Activated T-cell treated with anti-CD3 and anti-CD28 coated beads, Interleukin-2, amount 50 U/mL, for 72 hours (primary cell): ENCODE data around the gene CREBZF. TPM values are rescaled to one million over a fixed set of nuclear protein-coding genes. Genes with fewer than 3 reads are reported as not detected.

Experiments used
- ATAC-seq, 2 donors: fragments of 150-1000 bp; cut with Tn5 transposase; replicated peaks in 1 of 2; 2 replicates each; pipeline ENCODE4 v1.10.0; 2021; ENCODE audit warnings: moderate library complexity in 2 of 2, mild to moderate bottlenecking in 1 of 2
- DNase-seq, 2 donors: peaks; one replicate each; pipeline ENCODE4 v3.0.0; 2021 to 2022; ENCODE audit warnings: mixed read lengths in 1 of 2
- H3K27ac Mint-ChIP-seq: one replicate; pipeline ENCODE4 v1.8.0; 2022; ENCODE audit warnings: mild to moderate bottlenecking, moderate library complexity, mixed read lengths
- H3K27me3 Mint-ChIP-seq: one replicate; pipeline ENCODE4 v1.8.0; 2022; ENCODE audit warnings: low read depth, mixed read lengths
- H3K36me3 Mint-ChIP-seq, 2 donors: one replicate each; pipeline ENCODE4 v1.8.0; 2022; ENCODE audit warnings: mixed read lengths in 2 of 2, mild to moderate bottlenecking in 1 of 2; ENCODE audit not compliant: insufficient read depth in 2 of 2
- H3K4me1 Mint-ChIP-seq: one replicate; pipeline ENCODE4 v1.8.0; 2022; ENCODE audit warnings: low read depth, mixed read lengths
- H3K4me3 Mint-ChIP-seq, 2 donors: one replicate each; pipeline ENCODE4 v1.8.0; 2022; ENCODE audit warnings: mild to moderate bottlenecking in 2 of 2, mixed read lengths in 2 of 2, moderate library complexity in 2 of 2
- H3K9me3 Mint-ChIP-seq, 2 donors: one replicate each; pipeline ENCODE4 v1.8.0; 2022; ENCODE audit warnings: mixed read lengths in 2 of 2
- total RNA-seq, 2 donors: library from RNA; stranded (reverse); gene quantifications; one replicate each; pipeline ENCODE4 v1.2.3, GENCODE V29; 2022

CREBZF gene
- 10 to 100 TPM; 52.9 to 56.0 TPM for total RNA-seq

GRCh38 chr11:85664615-85665481 is at the start of gene CREBZF:
TSS of gene CREBZF (minus strand) at chr11:85665129. CDS start at chr11:85664875, 254 bp downstream.
- H3K4me3 Mint-ChIP-seq, result peak within 1 kb of the TSS; percentile 99
- no peaks in the 10 kb centered on the region for H3K27me3 Mint-ChIP-seq
- H3K9me3 Mint-ChIP-seq, result no peaks in the 10 kb centered on the region
- H3K4me1 Mint-ChIP-seq, result peaks cover 35% of the 10 kb centered on the region
- H3K36me3 Mint-ChIP-seq, result peaks cover 20 to 31% of the 10 kb centered on the region in 2 donors
- DNase-seq (peak; percentile 96 to 97), ATAC-seq (peak; percentile 86 to 88)
- H3K27ac Mint-ChIP-seq, result peak within 1 kb of the TSS; percentile 89

- H3K36me3 Mint-ChIP-seq, result peaks cover 0 to 1% of the 10 kb centered on the region in 2 donors
- H3K4me1 Mint-ChIP-seq, result peaks cover 23% of the 10 kb centered on the region
- no peak overlapping the region for H3K4me3 Mint-ChIP-seq
- ATAC-seq (no peak), DNase-seq (no peak)
- H3K27me3 Mint-ChIP-seq, result no peaks in the 10 kb centered on the region
- no peaks in the 10 kb centered on the region for H3K9me3 Mint-ChIP-seq
- H3K27ac Mint-ChIP-seq, result no peak overlapping the region
Observed at GRCh38 chr11:85712953-85713352, 48.0 kb upstream of the CREBZF start.

- DNase-seq, result no peak
- Mint-ChIP-seq H3K27ac (peak overlapping the region; percentile 6), H3K4me1 (peaks cover 7% of the 10 kb centered on the region), H3K4me3 (no peak overlapping the region), H3K27me3 (no peaks in the 10 kb centered on the region), H3K36me3 (peaks cover 0 to 1% of the 10 kb centered on the region in 2 donors), H3K9me3 (no peaks in the 10 kb centered on the region)
- no peak for ATAC-seq
Observed at GRCh38 chr11:85710917-85711316, 46.0 kb upstream of the CREBZF start.

GRCh38 chr11:85709941-85710702 is 45.2 kb upstream of the CREBZF start:
- no peak overlapping the region for H3K4me3 Mint-ChIP-seq
- H3K9me3 Mint-ChIP-seq, result no peaks in the 10 kb centered on the region
- peaks cover 4% of the 10 kb centered on the region for H3K4me1 Mint-ChIP-seq
- no peaks in the 10 kb centered on the region for H3K27me3 Mint-ChIP-seq
- ATAC-seq (no peak), DNase-seq (no peak)
- peak overlapping the region; percentile 6 for H3K27ac Mint-ChIP-seq
- peaks cover 0 to 1% of the 10 kb centered on the region in 2 donors for H3K36me3 Mint-ChIP-seq

- no peak for ATAC-seq
Observed at GRCh38 chr11:85705800-85706199, 40.9 kb upstream of the CREBZF start.

GRCh38 chr11:85704967-85705366 is 40.0 kb upstream of the CREBZF start:
- H3K27ac Mint-ChIP-seq, result peak overlapping the region; percentile 63
- peaks cover 0 to 1% of the 10 kb centered on the region in 2 donors for H3K36me3 Mint-ChIP-seq

More at GRCh38 chr11:85705800-85706199, 40.9 kb upstream of the CREBZF start:
- Mint-ChIP-seq H3K36me3 (peaks cover 0 to 1% of the 10 kb centered on the region in 2 donors), H3K4me1 (peaks cover 1% of the 10 kb centered on the region), H3K9me3 (no peaks in the 10 kb centered on the region), H3K27ac (no peak overlapping the region), H3K4me3 (no peak overlapping the region), H3K27me3 (no peaks in the 10 kb centered on the region)
- DNase-seq, result no peak

GRCh38 chr11:85699957-85700741 is 35.2 kb upstream of the CREBZF start:
- Mint-ChIP-seq H3K36me3 (peaks cover 0 to 1% of the 10 kb centered on the region in 2 donors), H3K4me1 (peaks cover 34% of the 10 kb centered on the region), H3K4me3 (peak overlapping the region; percentile 49 to 89), H3K27ac (peak overlapping the region; percentile 97), H3K9me3 (peaks cover 0 to 2% of the 10 kb centered on the region in 2 donors), H3K27me3 (no peaks in the 10 kb centered on the region)
- peak; percentile 60 to 73 for ATAC-seq
- no peak for DNase-seq

More at GRCh38 chr11:85704967-85705366, 40.0 kb upstream of the CREBZF start:
- no peak overlapping the region for H3K4me3 Mint-ChIP-seq
- no peaks in the 10 kb centered on the region for H3K9me3 Mint-ChIP-seq
- no peaks in the 10 kb centered on the region for H3K27me3 Mint-ChIP-seq
- ATAC-seq (no peak), DNase-seq (no peak)
- peaks cover 9% of the 10 kb centered on the region for H3K4me1 Mint-ChIP-seq

- Mint-ChIP-seq H3K36me3 (peaks cover 0 to 1% of the 10 kb centered on the region in 2 donors), H3K27me3 (no peaks in the 10 kb centered on the region), H3K27ac (peak overlapping the region; percentile 54), H3K4me3 (no peak overlapping the region), H3K4me1 (peaks cover 34% of the 10 kb centered on the region), H3K9me3 (peaks cover 0 to 2% of the 10 kb centered on the region in 2 donors)
- ATAC-seq, result peak in 1 of 2 donors; percentile 27
- DNase-seq, result no peak
Observed at GRCh38 chr11:85698195-85698594, 33.3 kb upstream of the CREBZF start.

GRCh38 chr11:85697747-85698146 is 32.8 kb upstream of the CREBZF start:
- Mint-ChIP-seq H3K36me3 (peaks cover 0 to 1% of the 10 kb centered on the region in 2 donors), H3K27ac (peak overlapping the region; percentile 54), H3K27me3 (no peaks in the 10 kb centered on the region), H3K4me1 (peaks cover 34% of the 10 kb centered on the region), H3K4me3 (no peak overlapping the region), H3K9me3 (peaks cover 0 to 2% of the 10 kb centered on the region in 2 donors)
- ATAC-seq (peak in 1 of 2 donors; percentile 39), DNase-seq (no peak)

GRCh38 chr11:85695546-85695945 is 30.6 kb upstream of the CREBZF start:
- Mint-ChIP-seq H3K36me3 (peaks cover 0 to 1% of the 10 kb centered on the region in 2 donors), H3K27ac (peak overlapping the region; percentile 43), H3K9me3 (peaks cover 0 to 2% of the 10 kb centered on the region in 2 donors), H3K27me3 (no peaks in the 10 kb centered on the region), H3K4me3 (no peak overlapping the region), H3K4me1 (peaks cover 30% of the 10 kb centered on the region)
- DNase-seq (no peak), ATAC-seq (no peak)

- peaks cover 0 to 2% of the 10 kb centered on the region in 2 donors for H3K9me3 Mint-ChIP-seq
- no peak overlapping the region for H3K27ac Mint-ChIP-seq
- H3K27me3 Mint-ChIP-seq, result no peaks in the 10 kb centered on the region
- peak in 1 of 2 donors; percentile 15 for DNase-seq
- H3K4me3 Mint-ChIP-seq, result no peak overlapping the region
- no peak for ATAC-seq
- peaks cover 0 to under 1% of the 10 kb centered on the region in 2 donors for H3K36me3 Mint-ChIP-seq
- H3K4me1 Mint-ChIP-seq, result peaks cover 19% of the 10 kb centered on the region
Observed at GRCh38 chr11:85694385-85694980, 29.6 kb upstream of the CREBZF start.

- H3K27me3 Mint-ChIP-seq, result no peaks in the 10 kb centered on the region
- ATAC-seq (no peak), DNase-seq (no peak)
- H3K27ac Mint-ChIP-seq, result peak within 1 kb of the TSS; percentile 20
- H3K36me3 Mint-ChIP-seq, result no peaks in the 10 kb centered on the region
- no peak within 1 kb of the TSS for H3K4me3 Mint-ChIP-seq
- H3K9me3 Mint-ChIP-seq, result no peaks in the 10 kb centered on the region
- peaks cover 28% of the 10 kb centered on the region for H3K4me1 Mint-ChIP-seq
Observed at GRCh38 chr11:85685820-85686459, 21.0 kb upstream of the CREBZF start, which contains the start of gene CCDC89. TSS of gene CCDC89 (minus strand) at chr11:85686195. CDS start at chr11:85686130, 65 bp downstream.
